Suprapubic skin (tissue), 4 donors: ENCODE measurements around the gene COL5A1.

Experiments used
- CTCF ChIP-seq, 2 donors: fragments of 200-600 bp in 1 of 2; fragments of 450-650 bp in 1 of 2; sonication (generic) in 1 of 2; IDR thresholded peaks; one replicate each; pipeline ENCODE4 v1.5.1; 2016 to 2019; ENCODE audit warnings: antibody characterized with exemption in 2 of 2, mild to moderate bottlenecking in 1 of 2, moderate library complexity in 1 of 2
- POLR2A ChIP-seq, 2 donors: fragments of 450-650 bp; IDR thresholded peaks; one replicate each; pipeline ENCODE4 v1.6.1; 2017; ENCODE audit warnings: antibody characterized with exemption in 2 of 2, mild to moderate bottlenecking in 2 of 2, moderate library complexity in 2 of 2
- POLR2AphosphoS5 ChIP-seq, 3 donors: sonication (generic); formaldehyde crosslinking; IDR thresholded peaks; one replicate each; pipeline ENCODE4 v1.6.1; 2017; ENCODE audit warnings: antibody characterized with exemption in 3 of 3

GRCh38 chr9:134690301-134690751 lies 48.7 kb downstream of the COL5A1 start:
- TF ChIP-seq POLR2AphosphoS5 (IDR thresholded peaks at IDR 0.05) (no peak), CTCF (IDR thresholded peaks at IDR 0.05) (no peak), POLR2A (IDR thresholded peaks at IDR 0.05) (no peak)
